SK-N-MC (cell line): ENCODE results near the gene LARP1B.

ENCODE experiments used
- EZH2 ChIP-seq: fragments of 200-600 bp; sonication (generic); IDR thresholded peaks from one replicate; pipeline ENCODE4 v1.6.1; 2017; ENCODE audit warnings: antibody characterized with exemption
- POLR2AphosphoS5 ChIP-seq: IDR thresholded peaks from 2 replicates; pipeline ENCODE4 v1.6.1; 2012; ENCODE audit warnings: mild to moderate bottlenecking, low read depth, low read length, borderline replicate concordance

GRCh38 chr4:128145727-128146126 is 84.6 kb downstream of the LARP1B start:
- no peak for TF ChIP-seq EZH2
- TF ChIP-seq POLR2AphosphoS5 = no peak
